Measurements from ENCODE around the gene CHRNA4.

- TF ChIP-seq POLR2A (IDR thresholded peaks at IDR 0.05; ENCODE audit: low read depth, low read length) (no peak), TAF1 (IDR thresholded peaks at IDR 0.05; ENCODE audit: borderline replicate concordance, low read depth, low read length) (no peak), POLR2AphosphoS5 (IDR thresholded peaks at IDR 0.05; ENCODE audit: low read depth, low read length) (no peak)
These were observed 44.1 kb downstream of the CHRNA4 start for GRCh38 chr20:63317061-63317460.

Measured in GM12892 (cell line).